Endothelial cell of umbilical vein (primary cell): ENCODE measurements around the gene CADPS.

ENCODE experiments used
- CTCF ChIP-seq, 2 donors: IDR thresholded peaks; 1 replicate in 1 of 2; 2 replicates in 1 of 2; pipeline ENCODE4 v1.5.1; 2011; ENCODE audit warnings: low read length in 2 of 2, mild to moderate bottlenecking in 2 of 2, moderate library complexity in 2 of 2, control low read depth in 1 of 2, inconsistent platforms in 1 of 2, low read depth in 1 of 2; ENCODE audit not compliant: insufficient read depth in 1 of 2; ENCODE audit errors: extremely low read depth in 1 of 2
- FOS ChIP-seq: IDR thresholded peaks from 2 replicates; pipeline ENCODE4 v1.6.1; 2011; ENCODE audit warnings: mild to moderate bottlenecking, low read length, moderate library complexity, borderline replicate concordance; ENCODE audit not compliant: insufficient read depth
- JUN ChIP-seq: IDR thresholded peaks from 2 replicates; pipeline ENCODE4 v1.6.1; 2011; ENCODE audit warnings: borderline replicate concordance, low read depth; ENCODE audit not compliant: insufficient read length, insufficient read depth
- MAX ChIP-seq: IDR thresholded peaks from 2 replicates; pipeline ENCODE4 v1.6.1; 2011; ENCODE audit not compliant: insufficient read depth, insufficient read length
- POLR2A ChIP-seq: IDR thresholded peaks from 2 replicates; pipeline ENCODE4 v1.6.1; 2012; ENCODE audit warnings: low read depth, mild to moderate bottlenecking, control low read depth, low read length
- POLR2AphosphoS5 ChIP-seq: IDR thresholded peaks from 2 replicates; pipeline ENCODE4 v1.6.1; 2012; ENCODE audit warnings: low read depth, mild to moderate bottlenecking, control low read depth, low read length, moderate library complexity; ENCODE audit not compliant: insufficient read depth

GRCh38 chr3:62655691-62656063 lies 219.5 kb downstream of the CADPS start:
- TF ChIP-seq CTCF (IDR thresholded peaks at IDR 0.05; ENCODE audit: extremely low read depth in 1 of 2, insufficient read depth in 1 of 2, low read depth in 1 of 2, low read length in 2 of 2) = no peak
- no peak for TF ChIP-seq POLR2A
- TF ChIP-seq POLR2AphosphoS5 = no peak
- TF ChIP-seq MAX = no peak
- no peak for TF ChIP-seq FOS
- no peak for TF ChIP-seq JUN
